Effector memory CD4-positive, alpha-beta T cell (primary cell): ENCODE results near the gene CHN1.

Experiments
- DNase-seq, 3 donors: peaks; one replicate each; pipeline ENCODE4 v3.0.0-alpha.2; 2020
- H3K27ac ChIP-seq: 2 replicates; pipeline ENCODE4 v1.7.0; 2013; ENCODE audit warnings: mild to moderate bottlenecking, low read length, moderate library complexity; ENCODE audit not compliant: insufficient read depth, poor library complexity, severe bottlenecking
- H3K27me3 ChIP-seq: replicated peaks from 2 replicates; pipeline ENCODE4 v1.7.0; 2013; ENCODE audit warnings: mild to moderate bottlenecking, low read length; ENCODE audit not compliant: insufficient read depth, control insufficient read depth, poor library complexity, severe bottlenecking
- H3K36me3 ChIP-seq: 2 replicates; pipeline ENCODE4 v1.7.0; 2013; ENCODE audit warnings: mild to moderate bottlenecking, low read length, moderate library complexity; ENCODE audit not compliant: control insufficient read depth, insufficient read depth
- H3K4me1 ChIP-seq: 2 replicates; pipeline ENCODE4 v1.7.0; 2013; ENCODE audit warnings: low read length, mild to moderate bottlenecking; ENCODE audit not compliant: control insufficient read depth, insufficient read depth, poor library complexity, severe bottlenecking
- H3K4me3 ChIP-seq: 2 replicates; pipeline ENCODE4 v1.7.0; 2013; ENCODE audit warnings: low read length, low read depth, mild to moderate bottlenecking; ENCODE audit not compliant: insufficient read depth, poor library complexity, severe bottlenecking
- H3K9me3 ChIP-seq: 2 replicates; pipeline ENCODE4 v1.7.0; 2013; ENCODE audit warnings: mild to moderate bottlenecking, low read length, moderate library complexity; ENCODE audit not compliant: control insufficient read depth

Gene CHN1

DNA sequence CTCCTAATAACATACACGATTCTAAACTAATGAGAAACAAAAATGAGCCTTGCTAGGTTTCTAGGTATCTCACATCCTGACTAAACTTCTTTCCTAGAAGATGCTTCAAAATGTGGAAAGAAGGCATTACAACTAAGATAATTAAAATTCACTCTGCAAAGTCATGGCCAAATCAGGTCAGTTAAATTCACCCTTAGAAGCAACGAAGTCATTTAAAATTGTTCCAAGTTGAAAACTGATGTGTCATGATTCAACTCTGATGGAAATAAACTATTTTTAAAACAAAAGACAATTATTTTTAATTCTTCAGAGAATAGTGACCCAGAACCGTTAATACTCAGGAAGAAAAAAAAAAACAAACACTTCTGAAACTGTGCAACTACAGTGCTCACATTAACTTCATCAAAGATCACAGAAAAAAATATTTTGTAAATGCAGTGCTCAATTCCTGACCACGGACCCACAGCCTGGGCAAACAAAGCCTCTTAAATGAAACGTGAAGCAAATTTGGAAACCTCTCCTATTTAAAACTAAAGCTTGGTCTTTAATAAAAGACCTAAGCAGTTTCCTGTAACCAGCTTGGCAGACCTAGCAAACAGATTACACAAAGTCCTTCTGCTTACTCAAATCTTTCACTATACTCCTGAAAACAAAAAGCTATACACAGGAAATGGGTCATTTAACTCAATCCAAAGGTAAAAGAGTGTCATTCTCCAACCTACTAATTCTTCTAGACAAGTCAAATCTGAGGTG is 39.0 kb downstream of the CHN1 start:
- DNase-seq = no peak
- Histone ChIP-seq H3K27me3 (no peaks in the 10 kb centered on the region), H3K4me3 (no peak overlapping the region), H3K4me1 (no peaks in the 10 kb centered on the region), H3K27ac (no peak overlapping the region), H3K36me3 (no peaks in the 10 kb centered on the region), H3K9me3 (no peaks in the 10 kb centered on the region)

DNA sequence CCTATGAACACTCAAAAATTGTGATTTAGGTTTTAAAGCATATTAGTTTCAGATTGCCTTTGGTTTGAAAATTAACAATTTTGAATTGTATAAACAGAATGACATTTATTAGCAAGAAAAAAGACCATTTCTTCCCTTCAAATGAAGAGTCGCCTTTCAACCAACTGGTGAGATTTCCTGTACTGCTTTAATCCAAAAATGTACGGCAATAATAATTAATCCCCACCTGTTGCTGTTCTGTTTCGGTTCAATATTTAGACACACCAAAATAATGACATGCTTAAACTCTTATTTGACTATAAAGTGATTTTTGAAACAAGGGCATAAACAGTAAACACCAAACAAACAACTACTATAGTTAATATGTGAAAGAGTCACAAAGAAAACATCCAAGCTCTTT is 39.6 kb downstream of the CHN1 start:
- Histone ChIP-seq H3K27me3 (no peaks in the 10 kb centered on the region), H3K36me3 (no peaks in the 10 kb centered on the region), H3K27ac (no peak overlapping the region), H3K9me3 (no peaks in the 10 kb centered on the region), H3K4me3 (no peak overlapping the region), H3K4me1 (no peaks in the 10 kb centered on the region)
- DNase-seq = no peak

DNA sequence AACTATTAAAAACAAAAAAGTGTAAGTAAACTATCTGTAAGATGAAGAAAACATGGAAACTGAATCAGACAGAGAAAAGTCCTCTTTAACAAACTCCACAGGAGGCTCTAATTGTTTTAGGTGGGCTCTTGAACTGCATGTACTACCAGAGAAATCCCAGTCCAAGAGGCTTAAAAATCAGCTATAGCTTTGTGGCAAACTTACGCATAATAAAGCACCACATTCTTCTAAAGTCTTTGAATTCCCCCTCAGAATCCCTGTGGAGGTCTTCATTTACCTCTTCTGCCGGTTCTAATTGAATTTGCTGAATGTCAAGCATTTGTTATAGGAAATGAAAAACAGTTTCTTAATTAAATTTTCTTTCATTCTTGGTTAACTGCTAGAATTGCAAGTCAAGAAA is 40.8 kb downstream of the CHN1 start:
- no peak for DNase-seq
- no peaks in the 10 kb centered on the region for H3K4me1 ChIP-seq
- no peaks in the 10 kb centered on the region for H3K9me3 ChIP-seq
- H3K36me3 ChIP-seq = no peaks in the 10 kb centered on the region
- no peaks in the 10 kb centered on the region for H3K27me3 ChIP-seq
- H3K4me3 ChIP-seq = no peak overlapping the region
- H3K27ac ChIP-seq = no peak overlapping the region

GRCh38 chr2:174963437-174964400 is 41.5 kb downstream of the CHN1 start:
- H3K27me3 ChIP-seq = no peaks in the 10 kb centered on the region
- no peaks in the 10 kb centered on the region for H3K9me3 ChIP-seq
- no peak overlapping the region for H3K4me3 ChIP-seq
- no peaks in the 10 kb centered on the region for H3K36me3 ChIP-seq
- H3K4me1 ChIP-seq = no peaks in the 10 kb centered on the region
- no peak overlapping the region for H3K27ac ChIP-seq
- DNase-seq = no peak

GRCh38 chr2:174959787-174960186 is 45.4 kb downstream of the CHN1 start:
- no peaks in the 10 kb centered on the region for H3K4me1 ChIP-seq
- no peak overlapping the region for H3K4me3 ChIP-seq
- no peaks in the 10 kb centered on the region for H3K36me3 ChIP-seq
- H3K27ac ChIP-seq = no peak overlapping the region
- DNase-seq = no peak
- H3K9me3 ChIP-seq = no peaks in the 10 kb centered on the region
- H3K27me3 ChIP-seq = no peaks in the 10 kb centered on the region

DNA sequence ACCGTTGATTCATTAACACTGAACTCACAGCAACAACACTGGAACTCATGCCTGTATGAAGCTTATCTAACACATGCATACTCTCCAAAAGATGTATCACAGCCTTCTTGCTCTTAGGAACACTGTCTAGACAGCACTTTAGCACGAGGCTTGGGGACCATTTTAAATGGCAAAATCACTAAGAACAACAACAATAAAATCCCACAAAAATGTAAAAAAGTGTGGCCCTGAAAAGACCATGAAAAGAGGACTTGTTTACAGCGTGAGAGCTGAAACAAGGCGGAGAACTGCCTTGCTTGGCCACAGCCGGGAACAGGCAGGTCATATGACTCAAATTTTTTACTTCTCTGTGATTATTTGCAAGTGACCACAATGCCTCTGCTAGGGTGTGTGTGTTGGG is 48.1 kb downstream of the CHN1 start:
- H3K27me3 ChIP-seq = no peaks in the 10 kb centered on the region
- H3K9me3 ChIP-seq = no peaks in the 10 kb centered on the region
- no peak for DNase-seq
- no peaks in the 10 kb centered on the region for H3K36me3 ChIP-seq
- no peaks in the 10 kb centered on the region for H3K4me1 ChIP-seq
- H3K27ac ChIP-seq = no peak overlapping the region
- no peak overlapping the region for H3K4me3 ChIP-seq

- no peaks in the 10 kb centered on the region for H3K4me1 ChIP-seq
- DNase-seq = no peak
- H3K4me3 ChIP-seq = no peak overlapping the region
- H3K36me3 ChIP-seq = no peaks in the 10 kb centered on the region
- H3K9me3 ChIP-seq = no peaks in the 10 kb centered on the region
- H3K27me3 ChIP-seq = no peaks in the 10 kb centered on the region
- H3K27ac ChIP-seq = no peak overlapping the region
These were observed 52.6 kb downstream of the CHN1 start for GRCh38 chr2:174952607-174953006.

DNA sequence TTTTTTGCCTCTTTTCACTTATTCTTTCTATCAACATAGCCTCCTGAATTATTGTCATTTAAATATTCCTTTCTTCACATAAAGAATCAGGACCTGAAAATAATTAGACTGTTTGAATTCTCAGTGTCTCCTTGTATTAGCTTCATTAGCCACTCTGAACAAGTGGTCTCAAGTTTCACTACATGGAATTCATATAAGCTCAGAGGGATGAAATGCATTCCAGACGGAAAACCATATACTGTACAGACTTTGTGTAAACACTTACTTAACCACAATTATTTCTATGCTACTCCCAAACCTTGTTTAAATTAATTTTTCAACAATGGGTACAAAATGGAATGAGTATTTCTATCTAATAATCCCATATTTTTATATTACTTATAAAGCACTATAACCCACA is 53.4 kb downstream of the CHN1 start:
- no peak overlapping the region for H3K4me3 ChIP-seq
- H3K9me3 ChIP-seq = no peaks in the 10 kb centered on the region
- H3K27ac ChIP-seq = no peak overlapping the region
- no peaks in the 10 kb centered on the region for H3K4me1 ChIP-seq
- no peaks in the 10 kb centered on the region for H3K36me3 ChIP-seq
- no peaks in the 10 kb centered on the region for H3K27me3 ChIP-seq
- no peak for DNase-seq

GRCh38 chr2:174949988-174950687 is 55.0 kb downstream of the CHN1 start:
- no peaks in the 10 kb centered on the region for H3K27me3 ChIP-seq
- no peaks in the 10 kb centered on the region for H3K36me3 ChIP-seq
- DNase-seq = no peak
- H3K27ac ChIP-seq = no peak overlapping the region
- H3K4me3 ChIP-seq = no peak overlapping the region
- no peaks in the 10 kb centered on the region for H3K9me3 ChIP-seq
- no peaks in the 10 kb centered on the region for H3K4me1 ChIP-seq
